GM23338 (cell line): ENCODE data around the gene S100A3. TPM values are rescaled to one million over a fixed set of nuclear protein-coding genes. Genes with fewer than 3 reads are reported as not detected.

Experiments used
- ATAC-seq: fragments of 200-7000 bp; cut with Tn5 transposase; 3 replicates; pipeline ENCODE4 v1.9.1; 2020
- DNase-seq: peaks from one replicate; pipeline ENCODE4 v3.0.0-alpha.2; 2015; ENCODE audit warnings: low spot score
- H2AFZ ChIP-seq: fragments of 200-600 bp; sonication (generic); 2 replicates; pipeline ENCODE4 v1.8.0; 2016; ENCODE audit warnings: antibody characterized with exemption, mild to moderate bottlenecking, moderate library complexity
- H3F3A ChIP-seq: fragments of 200-600 bp; sonication (generic); replicated peaks from 2 replicates; pipeline ENCODE4 v1.8.0; 2017; ENCODE audit warnings: antibody characterized with exemption, mixed run types, low read depth
- H3K27ac ChIP-seq: fragments of 200-600 bp; sonication (generic); 2 replicates; pipeline ENCODE4 v1.6.1; 2016; ENCODE audit warnings: low read depth
- H3K27me3 ChIP-seq: fragments of 200-600 bp; sonication (generic); 2 replicates; pipeline ENCODE4 v1.8.0; 2016; ENCODE audit warnings: mild to moderate bottlenecking, mixed run types, moderate library complexity; ENCODE audit not compliant: insufficient read depth
- H3K36me3 ChIP-seq: fragments of 200-600 bp; sonication (generic); 2 replicates; pipeline ENCODE4 v1.8.0; 2016; ENCODE audit warnings: mild to moderate bottlenecking; ENCODE audit not compliant: insufficient read depth
- H3K4me1 ChIP-seq: fragments of 200-600 bp; sonication (generic); 2 replicates; pipeline ENCODE4 v1.8.0; 2016; ENCODE audit warnings: mild to moderate bottlenecking, moderate library complexity; ENCODE audit not compliant: insufficient read depth
- H3K4me2 ChIP-seq: fragments of 200-600 bp; sonication (generic); 2 replicates; pipeline ENCODE4 v1.7.1; 2017; ENCODE audit warnings: mixed run types
- H3K4me3 ChIP-seq: fragments of 200-600 bp; sonication (generic); 2 replicates; pipeline ENCODE4 v1.6.1; 2016; ENCODE audit warnings: mixed run types
- H3K79me2 ChIP-seq: fragments of 200-600 bp; sonication (generic); replicated peaks from 2 replicates; pipeline ENCODE4 v1.8.0; 2017; ENCODE audit warnings: mild to moderate bottlenecking; ENCODE audit not compliant: insufficient read depth
- H3K9me2 ChIP-seq: fragments of 200-600 bp; sonication (generic); 2 replicates; pipeline ENCODE4 v1.8.0; 2017; ENCODE audit not compliant: insufficient read depth
- H4K20me1 ChIP-seq: fragments of 200-600 bp; sonication (generic); replicated peaks from 2 replicates; pipeline ENCODE4 v1.8.0; 2017; ENCODE audit warnings: mild to moderate bottlenecking; ENCODE audit not compliant: insufficient read depth
- H3K27ac Mint-ChIP-seq: 2 replicates; pipeline ENCODE4 v1.8.0; 2020; ENCODE audit warnings: inconsistent platforms, mild to moderate bottlenecking, moderate library complexity, mixed read lengths
- H3K27me3 Mint-ChIP-seq: 3 replicates; pipeline ENCODE4 v1.8.0; 2022; ENCODE audit warnings: low read depth, mild to moderate bottlenecking, moderate library complexity, mixed read lengths, inconsistent platforms; ENCODE audit not compliant: insufficient read depth, poor library complexity
- H3K36me3 Mint-ChIP-seq: 3 replicates; pipeline ENCODE4 v1.8.0; 2021; ENCODE audit warnings: low read depth, mild to moderate bottlenecking, inconsistent platforms, moderate library complexity, mixed read lengths
- H3K4me1 Mint-ChIP-seq: 3 replicates; pipeline ENCODE4 v1.8.0; 2020; ENCODE audit warnings: mild to moderate bottlenecking, inconsistent platforms, mixed read lengths
- H3K4me3 Mint-ChIP-seq: 3 replicates; pipeline ENCODE4 v1.8.0; 2021; ENCODE audit warnings: moderate library complexity, mild to moderate bottlenecking, inconsistent platforms, mixed read lengths
- H3K9me3 Mint-ChIP-seq: 3 replicates; pipeline ENCODE4 v1.8.0; 2020; ENCODE audit warnings: moderate library complexity, mild to moderate bottlenecking, inconsistent platforms, mixed read lengths
- CREB1 ChIP-seq: fragments of 250-450 bp; sonication (Bioruptor Pico); IDR thresholded peaks from 2 replicates; pipeline ENCODE4 v1.5.0; 2020; ENCODE audit warnings: low read depth, mild to moderate bottlenecking, moderate library complexity
- CTCF ChIP-seq, 2 experiments: fragments of 200-600 bp in 1 of 2; sonication (generic) in 1 of 2; conservative IDR thresholded peaks; 2 replicates each; pipeline versions ENCODE4 v1.5.1 to v1.6.1; 2016 to 2017; ENCODE audit warnings: antibody characterized with exemption in 2 of 2, low read depth in 2 of 2, mild to moderate bottlenecking in 2 of 2, moderate library complexity in 1 of 2
- ETS1 ChIP-seq: IDR thresholded peaks from 2 replicates; pipeline ENCODE4 v1.6.1; 2016; ENCODE audit warnings: antibody characterized with exemption
- EZH2 ChIP-seq: fragments of 200-600 bp; sonication (generic); IDR thresholded peaks from one replicate; pipeline ENCODE4 v1.8.0; 2017; ENCODE audit warnings: antibody characterized with exemption, mild to moderate bottlenecking, low read depth; ENCODE audit not compliant: unreplicated experiment
- EZH2phosphoT487 ChIP-seq: fragments of 200-600 bp; sonication (generic); IDR thresholded peaks from one replicate; pipeline ENCODE4 v1.8.1; 2018; ENCODE audit warnings: antibody characterized with exemption; ENCODE audit not compliant: unreplicated experiment
- JUNB ChIP-seq: IDR thresholded peaks from one replicate; pipeline ENCODE4 v1.6.1; 2016; ENCODE audit warnings: antibody characterized with exemption; ENCODE audit not compliant: unreplicated experiment
- NANOG ChIP-seq: IDR thresholded peaks from 2 replicates; pipeline ENCODE4 v1.6.1; 2016; ENCODE audit warnings: antibody characterized with exemption, borderline replicate concordance
- POLR2AphosphoS5 ChIP-seq: IDR thresholded peaks from 2 replicates; pipeline ENCODE4 v1.6.1; 2016; ENCODE audit warnings: antibody characterized with exemption, low read depth
- REST ChIP-seq: IDR thresholded peaks from one replicate; pipeline ENCODE4 v1.6.1; 2018; ENCODE audit warnings: antibody characterized with exemption; ENCODE audit not compliant: unreplicated experiment
- STAT1 ChIP-seq: IDR thresholded peaks from one replicate; pipeline ENCODE4 v1.6.1; 2016; ENCODE audit warnings: antibody characterized with exemption; ENCODE audit not compliant: unreplicated experiment
- ZNF114 ChIP-seq: fragments of 250-450 bp; sonication (Bioruptor Pico); IDR thresholded peaks from 2 replicates; pipeline ENCODE4 v1.5.0; 2020; ENCODE audit warnings: mild to moderate bottlenecking, moderate library complexity
- ZNF331 ChIP-seq: fragments of 250-450 bp; sonication (Bioruptor Pico); IDR thresholded peaks from 2 replicates; pipeline ENCODE4 v1.5.0; 2020; ENCODE audit warnings: low read depth, mild to moderate bottlenecking, moderate library complexity
- ZNF462 ChIP-seq: fragments of 250-450 bp; sonication (Bioruptor Pico); IDR thresholded peaks from 2 replicates; pipeline ENCODE4 v1.5.0; 2020; ENCODE audit warnings: mild to moderate bottlenecking, moderate library complexity
- polyA plus RNA-seq: library from polyadenylated mRNA; unstranded; fragments of >200 nt; fragmentation: Nextera tagmentation; extraction: Ambion mirVana; gene quantifications from 2 replicates; pipeline ENCODE4 v1.2.1, GENCODE V29; 2016
- total RNA-seq: library from RNA; depleted of rRNA; stranded (reverse); fragments of >200 nt; shearing (Covaris generic); gene quantifications from 2 replicates; pipeline ENCODE4 v1.2.3, GENCODE V29; 2014

The S100A3 gene
- total and polyA plus RNA-seq, 2 experiments from 2014 or later: not detected

GRCh38 chr1:153527023-153527682 is 21.9 kb downstream of the S100A3 start:
- Histone ChIP-seq H2AFZ (peak overlapping the region; percentile 95), H3K4me3 (no peak overlapping the region), H3K27me3 (no peaks in the 10 kb centered on the region), H3F3A (peaks cover 4% of the 10 kb centered on the region; the same call in 1 of the 2 replicates), H3K9me2 (no peaks in the 10 kb centered on the region), H3K36me3 (no peaks in the 10 kb centered on the region), H3K4me1 (peaks cover 9% of the 10 kb centered on the region), H4K20me1 (no peaks in the 10 kb centered on the region), H3K27ac (no peak overlapping the region), H3K79me2 (no peaks in the 10 kb centered on the region), H3K4me2 (no peak overlapping the region)
- no peaks in the 10 kb centered on the region for H3K36me3 Mint-ChIP-seq
- TF ChIP-seq NANOG (no peak), EZH2phosphoT487 (no peak), ZNF331 (CRISPR knock-in tag) (no peak), JUNB (no peak), EZH2 (no peak), REST (no peak), CTCF (conservative IDR thresholded peaks at IDR 0.05; ENCODE audit: low read depth in 2 of 2) (no peak), STAT1 (no peak), ZNF114 (CRISPR knock-in tag) (no peak), ZNF462 (CRISPR knock-in tag) (no peak), ETS1 (no peak), CREB1 (CRISPR knock-in tag) (no peak), POLR2AphosphoS5 (no peak)
- peaks cover 19% of the 10 kb centered on the region for H3K4me1 Mint-ChIP-seq
- H3K27ac Mint-ChIP-seq: no peak overlapping the region
- ATAC-seq (peak; percentile 82), DNase-seq (no peak)
- H3K9me3 Mint-ChIP-seq: peaks cover 5% of the 10 kb centered on the region; the same call in 1 of the 3 replicates
- no peaks in the 10 kb centered on the region for H3K27me3 Mint-ChIP-seq
- H3K4me3 Mint-ChIP-seq: no peak overlapping the region
